HEK293T (cell line): ENCODE results near the gene COMMD6.

ENCODE experiments used
- BHLHE40 ChIP-seq: fragments of 450-650 bp; IDR thresholded peaks from 2 replicates; pipeline ENCODE4 v1.6.1; 2016; ENCODE audit warnings: mild to moderate bottlenecking, moderate library complexity, borderline replicate concordance
- FOXK2 ChIP-seq: fragments of 450-650 bp; IDR thresholded peaks from 2 replicates; pipeline ENCODE4 v1.6.1; 2016; ENCODE audit warnings: mild to moderate bottlenecking
- NFRKB ChIP-seq: fragments of 450-650 bp; IDR thresholded peaks from 2 replicates; pipeline ENCODE4 v1.6.1; 2016; ENCODE audit warnings: mild to moderate bottlenecking, moderate library complexity

DNA sequence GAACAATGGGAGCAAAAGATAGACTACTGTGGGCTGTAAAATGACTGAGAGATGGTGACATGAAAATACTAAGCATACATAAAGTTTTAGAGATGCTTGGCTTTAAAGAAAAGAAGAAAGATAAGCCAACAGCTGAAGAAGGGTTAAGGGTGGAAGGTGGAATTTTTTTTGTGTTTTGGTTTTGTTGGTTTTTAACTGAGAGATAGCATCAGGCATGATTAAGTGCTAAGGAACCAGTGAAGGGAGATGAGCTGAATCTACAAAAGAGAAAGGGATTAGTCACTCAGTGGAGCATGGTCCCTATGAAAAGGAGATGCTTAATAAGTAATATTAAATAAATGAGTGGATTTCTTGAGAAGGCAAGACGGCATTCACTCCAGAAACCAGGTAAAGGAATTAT is 43.1 kb downstream of the COMMD6 start:
- TF ChIP-seq FOXK2 (no peak), BHLHE40 (no peak), NFRKB (no peak)
